MM.1S (cell line): ENCODE measurements around the gene CASTOR1.

Experiments used
- DNase-seq: peaks from one replicate; pipeline ENCODE4 v3.0.0-alpha.2; 2015
- H2AFZ ChIP-seq: fragments of 300-600 bp; sonication (generic); 2 replicates; pipeline ENCODE4 v1.6.0; 2016; ENCODE audit warnings: antibody characterized with exemption, low read length
- H3F3A ChIP-seq: fragments of 300-600 bp; sonication (generic); 2 replicates; pipeline ENCODE4 v1.6.1; 2016; ENCODE audit warnings: mild to moderate bottlenecking, antibody characterized with exemption, low read length, moderate library complexity, mixed read lengths; ENCODE audit not compliant: insufficient read depth
- H3K27ac ChIP-seq: fragments of 300-600 bp; sonication (generic); 2 replicates; pipeline ENCODE4 v1.5.1; 2016; ENCODE audit warnings: mild to moderate bottlenecking, low read length
- H3K27me3 ChIP-seq: fragments of 300-600 bp; sonication (generic); replicated peaks from 2 replicates; pipeline ENCODE4 v1.6.0; 2016; ENCODE audit warnings: low read length; ENCODE audit not compliant: insufficient read depth
- H3K36me3 ChIP-seq: fragments of 300-600 bp; sonication (generic); replicated peaks from 2 replicates; pipeline ENCODE4 v1.6.1; 2016; ENCODE audit warnings: mild to moderate bottlenecking, low read length, mixed read lengths; ENCODE audit not compliant: insufficient read depth
- H3K4me1 ChIP-seq: fragments of 300-600 bp; sonication (generic); 2 replicates; pipeline ENCODE4 v1.6.1; 2016; ENCODE audit warnings: low read length, mixed read lengths
- H3K4me2 ChIP-seq: fragments of 300-600 bp; sonication (generic); 2 replicates; pipeline ENCODE4 v1.6.0; 2016; ENCODE audit warnings: low read depth, low read length
- H3K4me3 ChIP-seq: fragments of 300-600 bp; sonication (generic); 2 replicates; pipeline ENCODE4 v1.5.1; 2016; ENCODE audit warnings: low read length, mixed read lengths
- H3K79me2 ChIP-seq: fragments of 300-600 bp; sonication (generic); 2 replicates; pipeline ENCODE4 v1.6.1; 2016; ENCODE audit warnings: mixed run types, low read length, mixed read lengths
- H3K9ac ChIP-seq: fragments of 300-600 bp; sonication (generic); 2 replicates; pipeline ENCODE4 v1.6.1; 2016; ENCODE audit warnings: low read length, mixed read lengths
- H3K9me2 ChIP-seq: fragments of 300-600 bp; sonication (generic); replicated peaks from 2 replicates; pipeline ENCODE4 v1.6.1; 2016; ENCODE audit warnings: mild to moderate bottlenecking, low read length, mixed read lengths; ENCODE audit not compliant: insufficient read depth
- H3K9me3 ChIP-seq: fragments of 300-600 bp; sonication (generic); replicated peaks from 2 replicates; pipeline ENCODE4 v1.6.1; 2016; ENCODE audit warnings: mild to moderate bottlenecking, low read length, mixed read lengths; ENCODE audit not compliant: insufficient read depth
- H4K20me1 ChIP-seq: fragments of 300-600 bp; sonication (generic); 2 replicates; pipeline ENCODE4 v1.6.1; 2016; ENCODE audit warnings: mild to moderate bottlenecking, low read length, moderate library complexity, mixed read lengths; ENCODE audit not compliant: insufficient read depth
- CTCF ChIP-seq: fragments of 300-600 bp; sonication (generic); IDR thresholded peaks from 2 replicates; pipeline ENCODE4 v1.5.1; 2016; ENCODE audit warnings: antibody characterized with exemption, low read length, mixed read lengths
- EZH2 ChIP-seq: fragments of 300-600 bp; sonication (generic); optimal IDR thresholded peaks from 2 replicates; pipeline ENCODE3; 2017; ENCODE audit warnings: low read depth, mild to moderate bottlenecking, antibody characterized with exemption, low read length, mixed read lengths
- EZH2phosphoT487 ChIP-seq: fragments of 300-600 bp; sonication (generic); IDR thresholded peaks from 2 replicates; pipeline ENCODE4 v1.6.1; 2018; ENCODE audit warnings: antibody characterized with exemption, low read length

Gene CASTOR1

GRCh38 chr22:30318799-30319419 lies 29.6 kb upstream of the CASTOR1 start:
- Histone ChIP-seq H3K36me3 (no peaks in the 10 kb centered on the region), H3K79me2 (peaks cover 71% of the 10 kb centered on the region), H3K9ac (no peak overlapping the region), H3F3A (no peaks in the 10 kb centered on the region), H3K4me1 (peaks cover 9% of the 10 kb centered on the region), H3K27ac (no peak overlapping the region), H3K9me3 (no peaks in the 10 kb centered on the region), H4K20me1 (no peaks in the 10 kb centered on the region), H3K27me3 (no peaks in the 10 kb centered on the region), H3K4me2 (no peak overlapping the region), H3K9me2 (no peaks in the 10 kb centered on the region), H2AFZ (no peak overlapping the region), H3K4me3 (no peak overlapping the region)
- no peak for DNase-seq
- TF ChIP-seq CTCF (no peak), EZH2 (no peak), EZH2phosphoT487 (no peak)

GRCh38 chr22:30317778-30318177 lies 28.5 kb upstream of the CASTOR1 start:
- Histone ChIP-seq H3K4me3 (no peak overlapping the region), H3K4me1 (no peaks in the 10 kb centered on the region), H2AFZ (no peak overlapping the region), H3F3A (no peaks in the 10 kb centered on the region), H3K9me3 (no peaks in the 10 kb centered on the region), H3K27ac (no peak overlapping the region), H3K27me3 (no peaks in the 10 kb centered on the region), H3K36me3 (no peaks in the 10 kb centered on the region), H3K79me2 (peaks cover 75% of the 10 kb centered on the region), H3K9me2 (no peaks in the 10 kb centered on the region), H3K4me2 (no peak overlapping the region), H4K20me1 (no peaks in the 10 kb centered on the region), H3K9ac (no peak overlapping the region)
- DNase-seq = no peak
- TF ChIP-seq EZH2phosphoT487 = no peak
- TF ChIP-seq EZH2 = no peak
- TF ChIP-seq CTCF = no peak

GRCh38 chr22:30315962-30316576 lies 26.8 kb upstream of the CASTOR1 start:
- no peaks in the 10 kb centered on the region for H3K27me3 ChIP-seq
- no peaks in the 10 kb centered on the region for H4K20me1 ChIP-seq
- no peaks in the 10 kb centered on the region for H3F3A ChIP-seq
- no peaks in the 10 kb centered on the region for H3K9me3 ChIP-seq
- peaks cover 79% of the 10 kb centered on the region for H3K79me2 ChIP-seq
- H3K9ac ChIP-seq = no peak overlapping the region
- H3K4me1 ChIP-seq = peaks cover 4% of the 10 kb centered on the region
- DNase-seq = no peak
- no peak overlapping the region for H3K27ac ChIP-seq
- no peak overlapping the region for H3K4me3 ChIP-seq
- no peak for TF ChIP-seq CTCF
- no peak for TF ChIP-seq EZH2
- TF ChIP-seq EZH2phosphoT487 = no peak
- H3K36me3 ChIP-seq = no peaks in the 10 kb centered on the region
- H2AFZ ChIP-seq = no peak overlapping the region
- H3K9me2 ChIP-seq = no peaks in the 10 kb centered on the region
- H3K4me2 ChIP-seq = no peak overlapping the region
